Activated effector memory CD4-positive, alpha-beta T cell treated with Interleukin-2 at 50 U/mL for 16 hours (primary cell): ENCODE data around the gene RNF175.
A peak's percentile ranks its signal among the peaks of the same experiment; 100 is the strongest.

Experiments used
- DNase-seq: peaks from one replicate; pipeline ENCODE4 v3.0.0-alpha.2; 2020

The RNF175 gene

GRCh38 chr4:153784166-153784699 lies 24.4 kb upstream of the RNF175 start:
- no peak for DNase-seq

GRCh38 chr4:153782581-153782980 lies 22.8 kb upstream of the RNF175 start:
- DNase-seq: no peak

- DNase-seq: no peak
Measured at GRCh38 chr4:153781717-153782416, 22.0 kb upstream of the RNF175 start.

- DNase-seq: no peak
Measured at GRCh38 chr4:153781280-153781679, 21.5 kb upstream of the RNF175 start.

GRCh38 chr4:153780876-153781275 lies 21.1 kb upstream of the RNF175 start:
- DNase-seq: no peak

GRCh38 chr4:153780221-153780620 lies 20.4 kb upstream of the RNF175 start:
- DNase-seq: no peak

GRCh38 chr4:153778383-153778782 lies 18.6 kb upstream of the RNF175 start:
- DNase-seq: no peak

GRCh38 chr4:153777421-153777820 lies 17.6 kb upstream of the RNF175 start:
- DNase-seq: no peak

- no peak for DNase-seq
Measured at GRCh38 chr4:153776601-153777000, 16.8 kb upstream of the RNF175 start.

- DNase-seq: no peak
Measured at GRCh38 chr4:153773236-153773690, 13.4 kb upstream of the RNF175 start.

- DNase-seq: no peak
Measured at GRCh38 chr4:153771046-153771445, 11.2 kb upstream of the RNF175 start.

GRCh38 chr4:153766758-153767157 lies 6.9 kb upstream of the RNF175 start:
- no peak for DNase-seq

- DNase-seq: no peak
Measured at GRCh38 chr4:153765894-153766293, 6.1 kb upstream of the RNF175 start.

GRCh38 chr4:153764601-153765368 lies 5.0 kb upstream of the RNF175 start:
- no peak for DNase-seq

GRCh38 chr4:153763404-153763803 lies 3.6 kb upstream of the RNF175 start:
- no peak for DNase-seq

GRCh38 chr4:153758688-153759406 lies 977 bp downstream of the RNF175 start:
- DNase-seq: no peak

GRCh38 chr4:153758136-153758535 lies 1.7 kb downstream of the RNF175 start:
- DNase-seq: no peak

- DNase-seq: no peak
Measured at GRCh38 chr4:153757407-153757806, 2.4 kb downstream of the RNF175 start.

- DNase-seq: no peak
Measured at GRCh38 chr4:153755186-153755585, 4.6 kb downstream of the RNF175 start.

GRCh38 chr4:153750197-153750817 lies 9.5 kb downstream of the RNF175 start:
- DNase-seq: peak; percentile 12

- DNase-seq: no peak
Measured at GRCh38 chr4:153748378-153748777, 11.4 kb downstream of the RNF175 start.

- no peak for DNase-seq
Measured at GRCh38 chr4:153747406-153747955, 12.3 kb downstream of the RNF175 start.

- DNase-seq: no peak
Measured at GRCh38 chr4:153745651-153746050, 14.2 kb downstream of the RNF175 start.
